ENCODE data around the gene TBC1D25. TPM values are rescaled to one million over a fixed set of nuclear protein-coding genes. Genes with fewer than 3 reads are reported as not detected.
A peak's percentile ranks its signal among the peaks of the same experiment; 100 is the strongest.

The TBC1D25 gene
- total RNA-seq: 6.5 TPM

- peak; percentile 95 for ATAC-seq
- DNase-seq (ENCODE audit: low spot score): peak; percentile 95
Measured at GRCh38 chrX:48539345-48540027, at the start of gene TBC1D25. TSS of gene TBC1D25 (plus strand) at chrX:48539714. CDS start at chrX:48539798, 84 bp downstream.

- DNase-seq (ENCODE audit: low spot score) (no peak), ATAC-seq (no peak)
Measured at GRCh38 chrX:48489892-48490291, 49.6 kb upstream of the TBC1D25 start.

- DNase-seq (ENCODE audit: low spot score) (no peak), ATAC-seq (no peak)
Measured at GRCh38 chrX:48490661-48491060, 48.9 kb upstream of the TBC1D25 start.

GRCh38 chrX:48491809-48492208 lies 47.7 kb upstream of the TBC1D25 start:
- ATAC-seq: no peak
- no peak for DNase-seq (ENCODE audit: low spot score)

GRCh38 chrX:48492293-48492910 lies 47.1 kb upstream of the TBC1D25 start:
- no peak for DNase-seq (ENCODE audit: low spot score)
- ATAC-seq: no peak

- ATAC-seq: no peak
Measured at GRCh38 chrX:48493890-48494364, 45.6 kb upstream of the TBC1D25 start.

GRCh38 chrX:48496660-48497059 lies 42.9 kb upstream of the TBC1D25 start:
- DNase-seq (ENCODE audit: low spot score) (no peak), ATAC-seq (no peak)

More at GRCh38 chrX:48493890-48494364, 45.6 kb upstream of the TBC1D25 start:
- no peak for DNase-seq (ENCODE audit: low spot score)

GRCh38 chrX:48497871-48498270 lies 41.6 kb upstream of the TBC1D25 start:
- ATAC-seq: no peak
- DNase-seq (ENCODE audit: low spot score): no peak

- no peak for DNase-seq (ENCODE audit: low spot score)
- ATAC-seq: no peak
Measured at GRCh38 chrX:48498374-48498809, 41.1 kb upstream of the TBC1D25 start.

- DNase-seq (ENCODE audit: low spot score): no peak
Measured at GRCh38 chrX:48504261-48504660, 35.3 kb upstream of the TBC1D25 start.

GRCh38 chrX:48505481-48505880 lies 34.0 kb upstream of the TBC1D25 start:
- ATAC-seq: no peak
- DNase-seq (ENCODE audit: low spot score): no peak

More at GRCh38 chrX:48504261-48504660, 35.3 kb upstream of the TBC1D25 start:
- ATAC-seq: no peak

GRCh38 chrX:48507246-48507645 lies 32.3 kb upstream of the TBC1D25 start:
- no peak for DNase-seq (ENCODE audit: low spot score)
- ATAC-seq: no peak

GRCh38 chrX:48508400-48509244 lies 30.9 kb upstream of the TBC1D25 start, which contains the start of gene PORCN:
TSS of gene PORCN (plus strand) at chrX:48508992. CDS start at chrX:48509821, 829 bp downstream.
- peak; percentile 97 for ATAC-seq
- peak; percentile 78 for DNase-seq (ENCODE audit: low spot score)

- ATAC-seq (no peak), DNase-seq (ENCODE audit: low spot score) (no peak)
Measured at GRCh38 chrX:48509245-48509590, 30.3 kb upstream of the TBC1D25 start.

GRCh38 chrX:48509619-48510018 lies 29.9 kb upstream of the TBC1D25 start:
- ATAC-seq: no peak
- DNase-seq (ENCODE audit: low spot score): no peak

- ATAC-seq: peak; percentile 59
Measured at GRCh38 chrX:48511560-48511959, 28.0 kb upstream of the TBC1D25 start.

GRCh38 chrX:48512371-48512935 lies 27.1 kb upstream of the TBC1D25 start:
- ATAC-seq (no peak), DNase-seq (ENCODE audit: low spot score) (no peak)

More at GRCh38 chrX:48511560-48511959, 28.0 kb upstream of the TBC1D25 start:
- DNase-seq (ENCODE audit: low spot score): no peak

- DNase-seq (ENCODE audit: low spot score) (no peak), ATAC-seq (no peak)
Measured at GRCh38 chrX:48513670-48514069, 25.8 kb upstream of the TBC1D25 start.

- no peak for ATAC-seq
- no peak for DNase-seq (ENCODE audit: low spot score)
Measured at GRCh38 chrX:48514126-48514806, 25.2 kb upstream of the TBC1D25 start.

- ATAC-seq (no peak), DNase-seq (ENCODE audit: low spot score) (no peak)
Measured at GRCh38 chrX:48514868-48515460, 24.6 kb upstream of the TBC1D25 start.
